Astrocyte of the cerebellum (primary cell): ENCODE results near the gene TXNRD1.

Experiments used
- DNase-seq: peaks from one replicate; pipeline ENCODE4 v3.0.0-alpha.2; 2011; ENCODE audit warnings: low read depth
- H3K4me3 ChIP-seq: 2 replicates; pipeline ENCODE4 v1.5.1; 2011; ENCODE audit warnings: mild to moderate bottlenecking, low read depth, low read length, moderate library complexity
- CTCF ChIP-seq: IDR thresholded peaks from 2 replicates; pipeline ENCODE4 v1.5.1; 2012; ENCODE audit warnings: low read length, low read depth, moderate library complexity, mild to moderate bottlenecking; ENCODE audit errors: missing control alignments
- in situ Hi-C: cut with HindIII; loops from 2 replicates; pipeline ENCODE4 v1.10.0; 2017; ENCODE audit warnings: low sequenced_read_pairs

TXNRD1 gene

GRCh38 chr12:104215638-104216297 lies at the start of gene TXNRD1:
Gene TXNRD1, plus strand, starts transcription at chr12:104215779. Its CDS starts 24 bp downstream, at chr12:104215803.
- in situ Hi-C loops, result no loop called here
- H3K4me3 ChIP-seq, result peak within 1 kb of the TSS; percentile 49
- TF ChIP-seq CTCF, result peak; percentile 84
- no peak for DNase-seq

GRCh38 chr12:104165801-104166200 lies 49.8 kb upstream of the TXNRD1 start:
- no peak for TF ChIP-seq CTCF
- in situ Hi-C loops, result no loop called here
- H3K4me3 ChIP-seq, result no peak overlapping the region
- no peak for DNase-seq

GRCh38 chr12:104166465-104166864 lies 49.1 kb upstream of the TXNRD1 start:
- DNase-seq, result peak; percentile 11
- no peak overlapping the region for H3K4me3 ChIP-seq
- no peak for TF ChIP-seq CTCF
- in situ Hi-C loops, result no loop called here

GRCh38 chr12:104167519-104168458 lies 47.8 kb upstream of the TXNRD1 start:
- H3K4me3 ChIP-seq, result no peak overlapping the region
- DNase-seq, result no peak
- no peak for TF ChIP-seq CTCF
- in situ Hi-C loops, result no loop called here

GRCh38 chr12:104168596-104168995 lies 47.0 kb upstream of the TXNRD1 start:
- no peak for DNase-seq
- no peak for TF ChIP-seq CTCF
- no peak overlapping the region for H3K4me3 ChIP-seq
- in situ Hi-C loops, result no loop called here

- H3K4me3 ChIP-seq, result no peak overlapping the region
- DNase-seq, result no peak
- no peak for TF ChIP-seq CTCF
- in situ Hi-C loops, result no loop called here
These were observed 43.6 kb upstream of the TXNRD1 start for GRCh38 chr12:104171785-104172569.
